H1 (cell line): ENCODE results near the gene FCHSD1. TPM values are rescaled to one million over a fixed set of nuclear protein-coding genes. Genes with fewer than 3 reads are reported as not detected.

Source experiments
- CTCF ChIA-PET: fragments of 300-600 bp; sonication (Branson Sonifier 250); formaldehyde crosslinking; loops from one replicate; lab custom pipeline; 2021; ENCODE audit not compliant: partially characterized antibody; lab: Charles Lee
- POLR2A ChIA-PET: fragments of 300-600 bp; sonication (Branson Sonifier 250); formaldehyde crosslinking; loops from one replicate; lab custom pipeline; 2021; ENCODE audit warnings: inconsistent platforms; ENCODE audit not compliant: partially characterized antibody; lab: Charles Lee
- DNase-seq, 2 experiments: peaks; one replicate each; pipeline versions ENCODE4 v3.0.0 to v3.0.0-alpha.2; 2010 to 2022; ENCODE audit warnings: low spot score in 2 of 2, low read depth in 1 of 2, mixed read lengths in 1 of 2
- FAIRE-seq: peaks from 2 replicates; lab custom pipeline; 2011; peaks lifted over from hg19 to GRCh38; lab: Jason Lieb, UNC
- H2AFZ ChIP-seq: 2 replicates; pipeline ENCODE4 v1.8.1; 2012; ENCODE audit warnings: low read length, inconsistent platforms
- H2AK5ac ChIP-seq: 2 replicates; pipeline ENCODE4 v1.6.1; 2013; ENCODE audit warnings: low read depth, low read length
- H2BK120ac ChIP-seq: replicated peaks from 2 replicates; pipeline ENCODE3; 2013; ENCODE audit warnings: low read depth, low read length, inconsistent platforms
- H2BK12ac ChIP-seq: 2 replicates; pipeline ENCODE4 v1.6.1; 2013; ENCODE audit warnings: low read depth, low read length
- H2BK15ac ChIP-seq: 2 replicates; pipeline ENCODE4 v1.6.1; 2013; ENCODE audit warnings: low read length
- H2BK20ac ChIP-seq: 2 replicates; pipeline ENCODE4 v1.6.1; 2013; ENCODE audit warnings: low read length
- H2BK5ac ChIP-seq: 2 replicates; pipeline ENCODE4 v1.6.1; 2013; ENCODE audit warnings: low read depth, low read length
- H3K14ac ChIP-seq: 2 replicates; pipeline ENCODE4 v1.6.1; 2013; ENCODE audit warnings: inconsistent platforms; ENCODE audit not compliant: insufficient read length
- H3K18ac ChIP-seq: 2 replicates; pipeline ENCODE4 v1.6.1; 2013; ENCODE audit warnings: low read length; ENCODE audit errors: extremely low read depth
- H3K23ac ChIP-seq: 2 replicates; pipeline ENCODE4 v1.6.1; 2013; ENCODE audit warnings: inconsistent platforms; ENCODE audit not compliant: insufficient read length
- H3K23me2 ChIP-seq: 2 replicates; pipeline ENCODE4 v1.6.1; 2013; ENCODE audit warnings: low read depth, low read length
- H3K27ac ChIP-seq: 2 replicates; pipeline ENCODE4 v1.6.1; 2011; ENCODE audit warnings: low read depth, low read length, inconsistent platforms
- H3K27me3 ChIP-seq, 4 experiments: replicated peaks in 1 of 4; 1 replicate in 1 of 4; 2 replicates in 3 of 4; pipeline versions ENCODE4 v1.6.1 to v1.8.1; 2011 to 2013; ENCODE audit warnings: low read length in 3 of 4, mild to moderate bottlenecking in 3 of 4, inconsistent platforms in 2 of 4, mixed read lengths in 2 of 4, moderate library complexity in 1 of 4; ENCODE audit not compliant: control insufficient read depth in 3 of 4, insufficient read depth in 3 of 4; ENCODE audit errors: extremely low read depth in 1 of 4
- H3K36me3 ChIP-seq, 4 experiments: 2 replicates each; pipeline versions ENCODE4 v1.6.1 to v1.8.1; 2011 to 2013; ENCODE audit warnings: mild to moderate bottlenecking in 4 of 4, low read length in 3 of 4, moderate library complexity in 2 of 4, control low read depth in 1 of 4, inconsistent platforms in 1 of 4; ENCODE audit not compliant: insufficient read depth in 4 of 4, control insufficient read depth in 2 of 4
- H3K4ac ChIP-seq: replicated peaks from 2 replicates; pipeline ENCODE3; 2013; ENCODE audit warnings: low read length, low read depth, mixed read lengths, inconsistent platforms; ENCODE audit not compliant: insufficient read length
- H3K4me1 ChIP-seq, 4 experiments: replicated peaks in 1 of 4; 1 replicate in 1 of 4; 2 replicates in 3 of 4; pipeline versions ENCODE4 v1.6.1 to v1.8.1; 2011 to 2013; ENCODE audit warnings: low read length in 3 of 4, inconsistent platforms in 2 of 4, mixed read lengths in 1 of 4; ENCODE audit not compliant: insufficient read depth in 4 of 4, control insufficient read depth in 3 of 4
- H3K4me2 ChIP-seq, 2 experiments: 2 replicates each; pipeline versions ENCODE4 v1.6.1 to v1.8.1; 2011 to 2013; ENCODE audit warnings: low read depth in 2 of 2, low read length in 2 of 2, control low read depth in 1 of 2, inconsistent platforms in 1 of 2, mild to moderate bottlenecking in 1 of 2; ENCODE audit not compliant: insufficient read depth in 1 of 2
- H3K4me3 ChIP-seq, 4 experiments: fragments of 200-600, 300-600 bp in 1 of 4; sonication (generic), shearing (Covaris generic), sonication (Bioruptor Twin) in 1 of 4; 2 replicates each; pipeline versions ENCODE4 v1.5.1 to v1.8.1; 2011 to 2016; ENCODE audit warnings: low read length in 4 of 4, low read depth in 3 of 4, control low read depth in 2 of 4, inconsistent platforms in 2 of 4, mild to moderate bottlenecking in 2 of 4, mixed read lengths in 1 of 4, moderate library complexity in 1 of 4; ENCODE audit not compliant: insufficient read depth in 2 of 4; ENCODE audit errors: extremely low read depth in 1 of 4
- H3K56ac ChIP-seq: replicated peaks from 2 replicates; pipeline ENCODE3; 2013; ENCODE audit warnings: low read depth, mild to moderate bottlenecking, mixed read lengths, low read length, inconsistent platforms; ENCODE audit not compliant: insufficient read length
- H3K79me1 ChIP-seq: 2 replicates; pipeline ENCODE4 v1.6.1; 2013; ENCODE audit warnings: low read depth, low read length, control low read depth
- H3K79me2 ChIP-seq, 2 experiments: 2 replicates each; pipeline versions ENCODE4 v1.6.1 to v1.8.1; 2012 to 2013; ENCODE audit warnings: low read length in 2 of 2, mild to moderate bottlenecking in 2 of 2, inconsistent platforms in 1 of 2; ENCODE audit not compliant: insufficient read depth in 2 of 2, control insufficient read depth in 1 of 2
- H3K9ac ChIP-seq, 4 experiments: replicated peaks in 1 of 4; 1 replicate in 1 of 4; 2 replicates in 3 of 4; pipeline versions ENCODE4 v1.6.1 to v1.8.1; 2011 to 2013; ENCODE audit warnings: low read depth in 3 of 4, low read length in 3 of 4, control low read depth in 2 of 4, mild to moderate bottlenecking in 2 of 4, moderate library complexity in 2 of 4, inconsistent platforms in 1 of 4; ENCODE audit errors: extremely low read depth in 1 of 4
- H3K9me3 ChIP-seq, 2 experiments: 2 replicates each; pipeline versions ENCODE4 v1.6.1 to v1.8.1; 2012 to 2013; ENCODE audit warnings: mild to moderate bottlenecking in 2 of 2, moderate library complexity in 2 of 2, control low read depth in 1 of 2, inconsistent platforms in 1 of 2, low read depth in 1 of 2, low read length in 1 of 2, mixed read lengths in 1 of 2; ENCODE audit not compliant: insufficient read depth in 2 of 2
- H4K20me1 ChIP-seq, 2 experiments: replicated peaks in 1 of 2; 2 replicates each; pipeline versions ENCODE3 to v1.8.1; 2011 to 2013; ENCODE audit warnings: inconsistent platforms in 2 of 2, low read length in 2 of 2, mild to moderate bottlenecking in 1 of 2; ENCODE audit not compliant: insufficient read depth in 2 of 2, control insufficient read depth in 1 of 2
- H4K5ac ChIP-seq: 2 replicates; pipeline ENCODE4 v1.6.1; 2013; ENCODE audit warnings: low read length, low read depth, mixed read lengths, inconsistent platforms; ENCODE audit not compliant: insufficient read length
- H4K8ac ChIP-seq: 2 replicates; pipeline ENCODE4 v1.8.0; 2013; ENCODE audit warnings: mild to moderate bottlenecking, moderate library complexity, low read length, inconsistent platforms; ENCODE audit not compliant: insufficient read depth; ENCODE audit errors: extremely low read depth
- H4K91ac ChIP-seq: replicated peaks from 2 replicates; pipeline ENCODE3; 2013; ENCODE audit warnings: low read length, mixed read lengths, inconsistent platforms; ENCODE audit not compliant: insufficient read length
- JUN ChIP-seq: IDR thresholded peaks from 2 replicates; pipeline ENCODE4 v1.6.1; 2011; ENCODE audit warnings: low read depth, mild to moderate bottlenecking, improper control_type of control experiment, low read length
- PHF8 ChIP-seq: fragments of 200-600 bp; sonication (generic); conservative IDR thresholded peaks from 2 replicates; pipeline ENCODE4 v1.7.1; 2012; ENCODE audit warnings: low read depth, mild to moderate bottlenecking, inconsistent platforms, low read length, moderate library complexity
- WGBS, 2 experiments: shearing (Covaris generic) in 1 of 2; methylation state at CpG; one replicate each; pipeline versions ENCODE4 v1.1.6 to v1.1.7; 2013 to 2015; ENCODE audit warnings: low lambda C conversion rate in 2 of 2, mixed read lengths in 2 of 2, inconsistent platforms in 1 of 2, low coverage in 1 of 2, missing lambda C conversion rate in 1 of 2; ENCODE audit not compliant: insufficient replicate concordance in 2 of 2, insufficient coverage in 1 of 2, insufficient read length in 1 of 2; ENCODE audit errors: extremely low coverage in 1 of 2, missing lambda C conversion rate in 1 of 2; 5-methylcytosine and 5-hydroxymethylcytosine counted together
- long read RNA-seq, 2 experiments: library from RNA in 1 of 2; library from capped mRNA in 1 of 2; stranded (forward); transcript quantifications; one replicate each; pipeline ENCODE4 v2.0.0, GENCODE V29; 2021; ENCODE audit warnings: inconsistent platforms in 1 of 2
- polyA minus RNA-seq, 3 experiments: library from RNA; depleted of rRNA, polyadenylated mRNA; stranded (reverse); fragments of >200 nt; gene quantifications; 1 replicate in 2 of 3; 2 replicates in 1 of 3; pipeline ENCODE4 v1.2.3, GENCODE V29; 2011
- polyA plus RNA-seq, 7 experiments: library from polyadenylated mRNA; depleted of rRNA in 3 of 7; stranded (reverse) in 5 of 7; unstranded in 2 of 7; fragments of >200 nt in 5 of 7; fragments of 200-250 nt in 2 of 7; gene quantifications; 1 replicate in 5 of 7; 2 replicates in 1 of 7; 4 replicates in 1 of 7; pipeline versions ENCODE4 v1.2.1 to v1.2.3, GENCODE V29; 2011 to 2013; ENCODE audit warnings: missing spikeins in 2 of 7, mixed read lengths in 2 of 7
- total RNA-seq: library from RNA; stranded (reverse); fragmentation: NEBNext Ultra II Directional; extraction: Animal tissue kit (Norgen Biotek cat#: 25700); gene quantifications from 2 replicates; pipeline ENCODE4 v1.2.1, GENCODE V29; 2021

The FCHSD1 gene
- total RNA-seq = 30.1 and 32.2 TPM in 2 replicates
- 22.0 and 36.8 TPM in 2 replicates for polyA plus RNA-seq (2011; rRNA removed)
- 51.4 TPM for polyA plus RNA-seq (2011; cell fraction: cytosol; rRNA removed)
- 345 TPM for polyA plus RNA-seq (2011; cell fraction: nucleus; rRNA removed)
- polyA plus RNA-seq (2012, experiment 1 of 2) = 26.3 to 30.1 TPM (median 27.0 TPM) in 4 replicates
- 13.2 TPM for polyA plus RNA-seq (2012, experiment 2 of 2)
- 22.6 TPM for polyA plus RNA-seq (2013, experiment 1 of 2)
- 19.8 TPM for polyA plus RNA-seq (2013, experiment 2 of 2)
- polyA minus RNA-seq (2011; rRNA and poly(A)+ RNA removed) = 16.2 and 17.4 TPM in 2 replicates
- 15.9 TPM for polyA minus RNA-seq (2011; cell fraction: cytosol; rRNA and poly(A)+ RNA removed)
- polyA minus RNA-seq (2011; cell fraction: nucleus; rRNA and poly(A)+ RNA removed) = 56.3 TPM
- long read RNA-seq, experiment 1, partial matches to known transcripts = 3 of 4 reads
- long read RNA-seq, experiment 1, other reads (novel, unspliced or antisense) = 0 of 4 reads
- long read RNA-seq, experiment 2, partial matches to known transcripts = 0 of 6 reads
- long read RNA-seq, experiment 2, other reads (novel, unspliced or antisense) = 6 of 6 reads

DNA sequence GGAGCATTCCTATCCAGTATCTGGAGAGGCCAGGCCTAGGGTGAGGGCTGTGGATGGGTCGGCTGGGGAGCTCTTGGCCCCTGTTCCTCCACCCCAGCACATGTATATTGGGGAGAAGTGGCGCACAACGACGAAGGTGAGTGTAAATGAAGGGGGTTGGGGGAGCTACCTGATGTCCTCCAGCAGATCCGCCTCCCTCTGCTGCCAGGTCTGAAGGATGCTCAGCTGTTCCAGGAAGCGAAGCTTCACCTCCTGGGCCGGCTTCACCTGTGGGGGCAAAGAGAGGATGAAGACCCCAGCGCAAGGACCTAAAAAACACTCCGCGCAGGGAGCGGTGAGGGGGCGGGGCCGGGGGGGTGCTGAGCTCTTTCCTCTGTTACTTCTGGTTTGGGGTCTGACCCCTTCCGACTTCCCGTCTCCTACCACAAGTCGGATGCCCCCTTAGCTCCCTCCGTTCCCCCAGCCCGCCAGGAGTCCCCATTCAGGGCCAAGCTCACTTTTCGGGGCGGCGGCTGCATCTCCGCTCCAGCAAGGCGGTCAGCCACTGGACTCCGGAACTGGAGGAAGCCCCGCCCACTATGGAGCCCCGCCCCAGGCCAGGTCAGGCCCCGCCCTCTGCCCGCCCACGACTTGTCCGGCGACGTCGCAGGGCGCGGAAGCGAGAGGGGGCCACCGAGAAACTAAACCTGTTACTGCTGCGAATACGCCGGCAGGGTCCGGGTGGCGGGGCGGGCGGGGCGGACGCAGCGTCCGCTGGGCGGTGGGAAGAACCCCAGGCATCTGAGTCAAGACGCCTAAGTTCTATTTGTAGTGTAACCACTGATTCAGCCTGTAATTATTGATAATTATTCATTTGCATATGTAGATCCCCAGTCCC, at the start of gene FCHSD1:
Gene FCHSD1 (minus strand): TSS at position 568 of the 877 bp plus-strand sequence. CDS start 50 bp downstream, at position 518.
- Histone ChIP-seq H3K23me2 (peaks cover 3% of the 10 kb centered on the region; the same call in 1 of the 2 replicates), H3K79me1 (peaks cover 3% of the 10 kb centered on the region; the same call in 1 of the 2 replicates), H2BK120ac (no peak within 1 kb of the TSS), H3K9me3 (no peaks in the 10 kb centered on the region), H4K91ac (peak within 1 kb of the TSS; percentile 17), H3K56ac (no peak within 1 kb of the TSS), H3K14ac (no peak within 1 kb of the TSS), H3K18ac (no peak within 1 kb of the TSS), H4K20me1 (peaks cover 2 to 3% of the 10 kb centered on the region in 2 experiments), H3K79me2 (no peaks in the 10 kb centered on the region), H3K4me2 (peak within 1 kb of the TSS; percentile 90 to 97), H3K27me3 (no peaks in the 10 kb centered on the region; a peak in 1 of 7 replicates), H3K36me3 (peaks cover 0 to 16% (median 8%) of the 10 kb centered on the region in 4 experiments; a peak in 4 of 8 replicates), H3K9ac (peak within 1 kb of the TSS; percentile 8 to 61 (median 24); a peak in 5 of 7 replicates), H4K8ac (no peak within 1 kb of the TSS), H4K5ac (no peak within 1 kb of the TSS), H3K4me3 (peak within 1 kb of the TSS; percentile 43 to 83 (median 67)), H3K23ac (no peak within 1 kb of the TSS), H2BK15ac (no peak within 1 kb of the TSS), H2BK5ac (0 out of 2 replicates have a peak within 1 kb of the TSS, but pooled peaks have one; percentile 22), H2BK12ac (peak within 1 kb of the TSS; percentile 56; the same call in 1 of the 2 replicates), H2AFZ (peak within 1 kb of the TSS; percentile 72; the same call in 1 of the 2 replicates), H3K27ac (no peak within 1 kb of the TSS), H3K4me1 (peaks cover 2 to 8% (median 6%) of the 10 kb centered on the region in 4 experiments; a peak in 6 of 7 replicates), H2AK5ac (no peak within 1 kb of the TSS), H2BK20ac (no peak within 1 kb of the TSS), H3K4ac (peak within 1 kb of the TSS; percentile 2)
- ChIA-PET POLR2A (interaction anchor here (0.6 to 7.3 kb wide), 17 partner anchors 9 to 227 kb away, joined by 3 to 96 read pairs (median 4); partner anchors contain the start of genes ARAP3, DIAPH1, HDAC3 and PCDH1), CTCF (interaction anchor here (0.7 to 1.8 kb wide), 14 partner anchors 8 to 361 kb away, joined by 3 to 7 read pairs (median 4); partner anchors contain the start of genes DIAPH1, GNPDA1, HDAC3 and RELL2)
- WGBS, 2 experiments = 5% methylated on average over 16 of the region's 50 CpGs; no CpG with 5 or more reads in 1 of the 2 experiments
- FAIRE-seq (no peak), DNase-seq (peak; percentile 66 to 95)
- no peak for TF ChIP-seq JUN
- peak; percentile 61 for TF ChIP-seq PHF8
